GM18951 (cell line): ENCODE measurements around the gene BRIX1.
"Not testable (repeated sequence)": the region's sequence is repeated elsewhere in the genome, so short reads cannot be mapped to it uniquely, and the experiment has no call there.

Experiments
- POLR2A ChIP-seq: IDR thresholded peaks from 4 replicates; pipeline ENCODE4 v1.6.1; 2011; ENCODE audit warnings: mild to moderate bottlenecking; ENCODE audit not compliant: insufficient read length, insufficient read depth; ENCODE audit errors: extremely low read depth
- in situ Hi-C: fragments of 300-500 bp; cut with MboI; formaldehyde crosslinking; loops from one replicate; pipeline ENCODE4 v1.12.0; 2022; ENCODE audit warnings: low sequenced_read_pairs, mixed read lengths, inconsistent platforms; ENCODE audit not compliant: unreplicated experiment

BRIX1 gene

GRCh38 chr5:34957857-34958690, 42.6 kb downstream of the BRIX1 start:
- no peak for TF ChIP-seq POLR2A
- in situ Hi-C loops = loop anchor here (10.0 kb wide), 1 partner anchor 47 kb away; no protein-coding TSS in a partner anchor

GRCh38 chr5:34959323-34959722, 43.8 kb downstream of the BRIX1 start:
- no peak for TF ChIP-seq POLR2A
- in situ Hi-C loops = loop anchor here (10.0 kb wide), 1 partner anchor 45 kb away; no protein-coding TSS in a partner anchor

DNA sequence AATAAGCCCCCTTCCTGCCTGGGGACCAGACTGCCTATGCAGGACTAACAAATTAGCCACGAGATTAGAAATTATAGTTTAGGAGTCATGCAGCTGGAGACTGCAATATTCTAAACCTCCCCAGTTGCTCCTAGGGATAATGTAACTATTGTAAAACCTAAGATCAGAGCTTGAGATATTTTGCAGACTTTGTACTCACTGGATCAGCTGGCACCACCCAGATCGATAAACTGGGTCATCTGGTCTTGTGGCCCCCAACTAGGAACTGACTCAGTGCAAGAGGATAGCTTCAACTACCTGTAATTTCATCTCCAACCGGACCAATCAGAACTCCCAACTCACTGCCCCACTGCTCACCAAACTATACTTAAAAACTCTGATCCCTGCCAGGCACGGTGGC, 52.0 kb downstream of the BRIX1 start:
- in situ Hi-C loops = no loop called here
- no peak for TF ChIP-seq POLR2A

GRCh38 chr5:34968258-34968657, 52.7 kb downstream of the BRIX1 start:
- no peak for TF ChIP-seq POLR2A
- in situ Hi-C loops = no loop called here

- in situ Hi-C loops = no loop called here
- no peak for TF ChIP-seq POLR2A
Observed at GRCh38 chr5:34970552-34970951, 55.0 kb downstream of the BRIX1 start.

DNA sequence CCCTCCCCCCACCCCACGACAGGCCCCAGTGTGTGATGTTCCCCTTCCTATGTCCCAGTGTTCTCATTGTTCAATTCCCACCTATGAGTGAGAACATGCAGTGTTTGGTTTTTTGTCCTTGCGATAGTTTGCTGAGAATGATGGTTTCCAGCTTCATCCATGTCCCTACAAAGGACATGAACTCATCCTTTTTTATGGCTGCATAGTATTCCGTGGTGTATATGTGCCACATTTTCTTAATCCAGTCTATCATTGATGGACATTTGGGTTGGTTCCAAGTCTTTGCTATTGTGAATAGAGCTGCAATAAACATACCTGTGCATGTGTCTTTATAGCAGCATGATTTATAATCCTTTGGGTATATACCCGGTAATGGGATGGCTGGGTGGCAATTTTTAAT, 56.1 kb downstream of the BRIX1 start:
- in situ Hi-C loops = not testable (repeated sequence)
